ENCODE data around the gene COL8A1.

DNA sequence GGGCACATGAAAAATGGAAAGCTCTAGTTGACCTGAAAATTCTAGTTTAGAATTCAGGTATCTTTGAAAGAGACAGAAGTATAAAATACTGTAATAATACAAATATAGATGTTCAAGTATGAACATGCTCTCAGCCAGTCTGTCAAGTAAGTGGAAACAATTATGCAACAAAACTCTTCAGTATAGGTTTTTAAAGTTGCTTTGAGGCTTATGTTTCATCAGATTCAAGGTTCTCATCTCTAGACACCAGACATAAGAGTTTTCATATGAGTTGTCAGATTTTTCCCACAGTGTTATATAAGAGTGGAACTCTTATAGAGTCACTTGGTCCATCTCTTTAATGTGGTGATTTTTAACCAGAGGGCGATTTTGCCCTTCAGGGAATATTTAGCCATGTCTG is 201.2 kb downstream of the COL8A1 start:
- no peak for TF ChIP-seq SPI1 (IDR thresholded peaks at IDR 0.05; ENCODE audit: low read depth, low read length)
- TF ChIP-seq POU2F2 (IDR thresholded peaks at IDR 0.05; ENCODE audit: low read depth, low read length) = no peak
- no peak for TF ChIP-seq POLR2AphosphoS5 (IDR thresholded peaks at IDR 0.05; ENCODE audit: low read depth, low read length)
- no peak for TF ChIP-seq POLR2A (IDR thresholded peaks at IDR 0.05; ENCODE audit: low read depth, low read length)
